ENCODE measurements around the gene SH3BGRL2. TPM values are rescaled to one million over a fixed set of nuclear protein-coding genes. Genes with fewer than 3 reads are reported as not detected.

The SH3BGRL2 gene
- total and polyA plus RNA-seq, 11 donors = 2.5 to 14.1 (median 5.6) TPM

GRCh38 chr6:79706527-79706926, 75.4 kb downstream of the SH3BGRL2 start:
- H3K4me3 ChIP-seq = no peak overlapping the region
- intact Hi-C loops (cut with DNase I) = no loop called here
- no peaks in the 10 kb centered on the region for H3K27me3 ChIP-seq
- DNase-seq = no peak
- peaks cover 0 to 4% (median 0%) of the 10 kb centered on the region in 9 donors for H3K36me3 ChIP-seq
- WGBS, 4 donors = 93 to 97% (median 96%) methylated on average over 3 of the region's 3 CpGs
- no peaks in the 10 kb centered on the region for H3K9me3 ChIP-seq
- H3K4me1 ChIP-seq = peaks cover 0 to 9% (median 1%) of the 10 kb centered on the region in 12 donors
- no peak overlapping the region for H3K27ac ChIP-seq
- no peak for ATAC-seq
- TF ChIP-seq POLR2A (IDR thresholded peaks at IDR 0.05) = no peak
- no peak for TF ChIP-seq CTCF (IDR thresholded peaks at IDR 0.05)

- Histone ChIP-seq H3K4me1 (peaks cover 0 to 17% (median 2%) of the 10 kb centered on the region in 12 donors), H3K27me3 (no peaks in the 10 kb centered on the region), H3K4me3 (no peak overlapping the region), H3K27ac (no peak overlapping the region), H3K36me3 (peaks cover 0 to 4% (median 0%) of the 10 kb centered on the region in 9 donors), H3K9me3 (no peaks in the 10 kb centered on the region)
- TF ChIP-seq POLR2A (IDR thresholded peaks at IDR 0.05) (no peak), CTCF (IDR thresholded peaks at IDR 0.05) (no peak)
- no peak for DNase-seq
- WGBS, 4 donors = 81 to 93% (median 87%) methylated on average over 1 of the region's 1 CpG
- no peak for ATAC-seq
- intact Hi-C loops (cut with DNase I) = no loop called here
Observed at GRCh38 chr6:79707621-79708020, 76.5 kb downstream of the SH3BGRL2 start.

GRCh38 chr6:79708095-79708791, 77.1 kb downstream of the SH3BGRL2 start:
- TF ChIP-seq CTCF (IDR thresholded peaks at IDR 0.05) (no peak), POLR2A (IDR thresholded peaks at IDR 0.05) (no peak)
- no peak overlapping the region for H3K4me3 ChIP-seq
- H3K36me3 ChIP-seq = no peaks in the 10 kb centered on the region
- no peaks in the 10 kb centered on the region for H3K9me3 ChIP-seq
- H3K27ac ChIP-seq = no peak overlapping the region
- DNase-seq (no peak), ATAC-seq (no peak)
- H3K27me3 ChIP-seq = no peaks in the 10 kb centered on the region
- intact Hi-C loops (cut with DNase I) = no loop called here
- H3K4me1 ChIP-seq = peaks cover 0 to 17% (median 2%) of the 10 kb centered on the region in 12 donors
- WGBS, 4 donors = 63 to 79% (median 75%) methylated on average over 3 of the region's 3 CpGs

- WGBS, 4 donors = 64 to 84% (median 72%) methylated on average over 3 of the region's 3 CpGs
- peak in 1 of 4 donors; percentile 48 for ATAC-seq
- intact Hi-C loops (cut with DNase I) = loop anchor here in 5 of 10 donors (5.0 to 10.0 kb wide), 2 partner anchors 135 to 138 kb away; no protein-coding TSS in a partner anchor
Observed at GRCh38 chr6:79710127-79710526, 79.0 kb downstream of the SH3BGRL2 start.

More at GRCh38 chr6:79710127-79710526, 79.0 kb downstream of the SH3BGRL2 start:
- TF ChIP-seq POLR2A (IDR thresholded peaks at IDR 0.05) (no peak), CTCF (IDR thresholded peaks at IDR 0.05) (no peak)
- H3K27ac ChIP-seq = no peak overlapping the region
- no peaks in the 10 kb centered on the region for H3K36me3 ChIP-seq
- H3K4me1 ChIP-seq = peaks cover 0 to 19% (median 2%) of the 10 kb centered on the region in 12 donors
- no peaks in the 10 kb centered on the region for H3K9me3 ChIP-seq
- no peak for DNase-seq
- no peak overlapping the region for H3K4me3 ChIP-seq
- no peaks in the 10 kb centered on the region for H3K27me3 ChIP-seq

All from heart left ventricle (tissue), 16 donors.